HG02970 (cell line): ENCODE measurements around the gene TTC39C.
"Not testable (repeated sequence)": the region's sequence is repeated elsewhere in the genome, so short reads cannot be mapped to it uniquely, and the experiment has no call there.

Source experiments
- ATAC-seq: cut with Tn5 transposase; IDR thresholded peaks from one replicate; pipeline ENCODE4 v1.9.1; 2021; ENCODE audit warnings: mild to moderate bottlenecking, moderate library complexity, moderate number of reproducible peaks; ENCODE audit not compliant: unreplicated experiment, low FRiP score

TTC39C gene

DNA sequence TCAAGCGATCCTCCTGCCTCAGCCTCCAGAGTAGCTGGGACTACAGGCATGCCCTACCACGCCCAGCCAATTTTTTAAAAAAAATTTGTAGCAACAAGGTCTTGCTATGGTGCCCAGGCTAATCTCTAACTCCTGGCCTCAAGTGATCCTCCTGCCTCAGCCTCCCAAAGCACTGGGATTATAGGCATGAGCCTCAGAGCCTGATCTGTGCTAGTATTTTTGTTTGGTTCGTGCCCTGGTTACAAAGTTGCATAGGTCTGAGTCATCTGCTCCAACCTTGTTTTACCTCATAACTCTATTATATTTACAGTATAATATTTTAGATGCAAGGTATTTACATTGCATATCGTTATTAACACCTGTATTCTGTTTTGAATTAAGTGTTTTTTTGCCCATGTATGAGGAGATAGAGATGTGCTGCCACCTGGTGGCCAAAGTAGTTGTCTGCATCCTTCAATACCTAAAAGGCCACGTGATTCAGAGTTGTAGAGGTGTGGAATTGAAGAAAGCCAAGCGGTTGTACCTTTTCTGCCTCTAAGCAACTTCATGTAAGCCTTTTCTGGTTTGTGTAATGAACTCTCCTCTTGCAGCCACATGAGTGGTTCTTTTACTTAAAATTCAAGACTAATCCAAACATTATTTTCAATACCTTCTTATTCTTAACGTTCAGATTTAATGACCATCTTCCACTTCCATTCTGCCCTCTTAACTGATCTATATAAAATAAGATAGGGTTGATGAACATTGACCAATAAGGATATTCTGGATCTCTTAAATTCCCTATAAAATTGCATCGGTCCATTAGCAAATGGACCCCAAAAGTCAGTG, 104.4 kb downstream of the TTC39C start:
- peak; percentile 72 for ATAC-seq

GRCh38 chr18:24120676-24121075, 106.1 kb downstream of the TTC39C start:
- no peak for ATAC-seq

GRCh38 chr18:24121625-24122024, 107.1 kb downstream of the TTC39C start:
- ATAC-seq = no peak

DNA sequence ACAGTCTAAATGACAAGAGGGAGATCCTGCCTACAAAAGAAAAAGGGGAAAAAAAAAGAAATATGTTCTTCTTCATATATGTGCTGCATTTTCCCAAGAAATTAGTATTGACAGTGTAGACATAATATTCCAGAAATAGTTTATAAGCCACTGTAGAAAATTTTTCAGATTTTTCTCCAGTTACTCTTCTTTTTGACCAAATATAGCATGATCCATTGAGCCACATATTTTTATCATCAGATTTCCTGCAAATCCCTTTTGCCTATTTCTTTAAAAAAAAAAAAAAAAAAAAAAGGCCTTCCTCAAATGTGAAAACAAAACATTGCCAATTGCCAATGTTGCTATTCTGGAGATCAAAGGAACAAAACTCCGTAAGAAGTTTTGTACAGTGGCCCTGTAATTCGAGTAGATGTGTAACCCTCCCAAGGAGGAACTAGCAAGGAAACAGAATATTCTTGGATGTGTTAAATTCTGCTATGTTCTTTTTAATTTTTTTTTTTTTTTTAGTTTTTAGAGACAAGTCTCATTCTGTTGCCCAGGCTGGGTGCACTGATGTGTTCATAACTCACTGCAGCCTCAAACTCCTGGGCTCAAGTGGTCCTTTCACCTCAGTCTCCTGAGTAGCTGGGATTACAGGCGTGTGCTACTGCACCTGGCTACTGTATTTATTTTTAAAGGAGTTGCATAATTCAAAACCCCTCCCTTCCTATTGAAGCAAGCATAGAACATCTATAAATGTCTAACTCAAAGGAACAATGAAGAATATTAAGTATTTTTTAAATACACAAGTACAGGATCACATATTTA, 111.8 kb downstream of the TTC39C start:
- ATAC-seq = no peak

GRCh38 chr18:24127735-24128134, 113.2 kb downstream of the TTC39C start:
- ATAC-seq = no peak

GRCh38 chr18:24128700-24129099, 114.1 kb downstream of the TTC39C start:
- no peak for ATAC-seq

- ATAC-seq = no peak
These were observed 115.9 kb downstream of the TTC39C start for GRCh38 chr18:24130494-24130893.

GRCh38 chr18:24136967-24137373, 122.4 kb downstream of the TTC39C start:
- ATAC-seq = no peak

- ATAC-seq = no peak
These were observed 123.8 kb downstream of the TTC39C start for GRCh38 chr18:24138409-24138788.

- no peak for ATAC-seq
These were observed 124.4 kb downstream of the TTC39C start, which contains the start of gene CABYR for GRCh38 chr18:24138789-24139616. TSS of gene CABYR (plus strand) at chr18:24139062. CDS start at chr18:24143115, 4,053 bp downstream.

GRCh38 chr18:24140697-24141096, 126.1 kb downstream of the TTC39C start:
- ATAC-seq = no peak

DNA sequence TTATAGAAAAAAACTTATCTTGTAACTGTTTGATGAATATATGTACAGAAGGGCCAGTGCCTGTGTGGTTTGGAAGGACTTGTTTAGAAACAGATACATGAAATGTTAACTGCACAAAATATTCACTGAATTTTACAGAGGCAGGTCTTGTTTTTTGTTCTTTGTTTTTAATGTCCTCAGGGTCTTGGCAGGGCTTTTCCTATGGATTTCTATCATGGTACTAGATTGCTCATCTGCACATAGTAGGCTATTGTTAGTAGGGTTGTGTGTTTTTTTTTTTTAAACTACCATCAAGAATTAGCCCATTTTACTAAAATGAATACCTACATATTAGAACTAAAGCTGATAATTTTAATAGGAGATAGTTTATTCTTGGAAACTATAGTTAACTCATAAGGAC, 127.8 kb downstream of the TTC39C start:
- no peak for ATAC-seq

DNA sequence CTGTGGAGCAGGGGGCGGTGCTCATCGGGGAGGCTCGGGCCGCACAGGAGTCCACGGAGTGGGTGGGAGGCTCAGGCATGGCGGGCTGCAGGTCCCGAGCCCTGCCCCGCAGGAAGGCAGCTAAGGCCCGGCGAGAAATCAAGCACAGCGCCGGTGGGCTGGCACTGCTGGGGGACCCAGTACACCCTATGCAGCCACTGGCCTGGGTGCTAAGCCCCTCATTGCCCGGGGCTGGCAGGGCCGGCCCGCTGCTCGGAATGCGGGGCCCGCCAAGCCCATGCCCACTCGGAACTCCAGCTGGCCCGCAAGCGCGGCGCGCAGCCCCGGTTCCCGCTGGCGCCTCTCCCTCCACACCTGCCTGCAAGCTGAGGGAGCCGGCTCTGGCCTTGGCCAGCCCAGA, 135.0 kb downstream of the TTC39C start:
- ATAC-seq = not testable (repeated sequence)

GRCh38 chr18:24153397-24153796, 138.8 kb downstream of the TTC39C start:
- no peak for ATAC-seq

GRCh38 chr18:24157855-24158254, 143.3 kb downstream of the TTC39C start:
- ATAC-seq = no peak

DNA sequence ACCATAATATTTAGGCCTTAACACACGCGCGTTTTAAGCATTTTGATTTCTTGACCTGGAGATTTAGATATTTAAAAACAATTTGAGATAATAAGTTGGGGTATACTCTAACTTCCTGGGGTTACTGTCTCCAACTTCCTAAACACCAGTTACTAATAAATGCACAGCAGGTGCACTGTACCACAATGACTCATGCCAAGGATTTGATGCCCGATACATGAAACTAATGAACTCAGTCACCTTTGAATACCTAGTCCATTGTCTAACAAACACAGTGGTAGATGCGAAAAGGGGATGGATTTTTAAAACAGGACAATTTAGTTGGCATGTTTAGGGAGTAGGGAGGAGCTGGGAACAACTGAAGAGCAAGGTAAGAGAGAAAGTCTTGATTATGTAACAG, 145.5 kb downstream of the TTC39C start:
- no peak for ATAC-seq

DNA sequence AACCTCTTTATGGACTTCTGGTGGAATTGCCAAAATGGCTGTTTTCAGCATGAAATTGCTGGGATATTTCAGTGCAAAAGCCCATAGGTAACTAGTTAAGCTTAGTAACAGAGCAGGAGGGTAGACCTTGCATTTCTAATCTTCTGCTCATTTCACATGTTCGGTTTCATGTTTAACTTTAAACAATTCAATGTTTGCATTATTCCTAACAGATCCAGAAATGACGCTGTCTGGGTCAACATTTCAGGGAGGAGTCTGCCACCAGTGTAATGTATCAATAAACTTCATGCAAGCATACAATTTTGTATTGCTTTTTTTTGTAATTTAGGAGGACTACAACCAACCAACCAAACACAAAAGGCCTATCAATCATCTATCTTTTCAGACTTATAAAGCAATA, 146.8 kb downstream of the TTC39C start:
- ATAC-seq = no peak

- no peak for ATAC-seq
These were observed 153.9 kb downstream of the TTC39C start for GRCh38 chr18:24168496-24168895.

DNA sequence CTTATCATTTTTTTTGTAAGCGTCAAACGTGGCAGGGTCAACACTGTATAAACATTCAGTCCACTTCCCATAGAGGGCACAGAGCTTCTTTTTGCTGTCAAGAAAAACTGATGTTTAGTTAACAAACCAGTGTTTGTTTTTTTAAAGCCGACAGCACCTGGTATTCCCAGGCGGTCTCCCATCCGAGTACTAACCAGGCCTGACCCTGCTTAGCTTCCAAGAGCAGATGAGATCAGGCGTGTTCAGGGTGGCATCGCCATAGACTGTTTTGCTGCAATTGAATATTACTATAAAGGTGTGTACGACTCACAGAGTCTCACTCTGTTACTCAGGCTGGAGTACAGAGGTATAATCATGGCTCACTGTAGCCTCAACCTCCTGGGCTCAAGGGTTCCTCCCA, 155.8 kb downstream of the TTC39C start:
- ATAC-seq = no peak

- ATAC-seq = no peak
These were observed 159.4 kb downstream of the TTC39C start for GRCh38 chr18:24173997-24174396.
